HPDE6-E6E7 (cell line): ENCODE measurements around the gene VAMP1.

ENCODE experiments used
- DNase-seq: peaks from one replicate; pipeline ENCODE4 v3.0.0; 2011; ENCODE audit warnings: missing footprints; ENCODE audit errors: extremely low spot score

Gene VAMP1

GRCh38 chr12:6425590-6426531 is 44.6 kb downstream of the VAMP1 start:
- no peak for DNase-seq

- no peak for DNase-seq
Measured at GRCh38 chr12:6424866-6425265, 45.6 kb downstream of the VAMP1 start.

- DNase-seq, result no peak
Measured at GRCh38 chr12:6424008-6424347, 46.5 kb downstream of the VAMP1 start.

GRCh38 chr12:6423267-6424007 is 47.0 kb downstream of the VAMP1 start:
- DNase-seq, result peak; percentile 90

GRCh38 chr12:6420364-6420763 is 50.1 kb downstream of the VAMP1 start:
- DNase-seq, result no peak

- no peak for DNase-seq
Measured at GRCh38 chr12:6418796-6419195, 51.7 kb downstream of the VAMP1 start.

GRCh38 chr12:6416596-6416995 is 53.9 kb downstream of the VAMP1 start:
- no peak for DNase-seq
